H1 (cell line): ENCODE results near the gene PRTG. TPM values are rescaled to one million over a fixed set of nuclear protein-coding genes. Genes with fewer than 3 reads are reported as not detected.
"Not testable (repeated sequence)": the region's sequence is repeated elsewhere in the genome, so short reads cannot be mapped to it uniquely, and the experiment has no call there.

Experiments used
- CTCF ChIA-PET: fragments of 300-600 bp; sonication (Branson Sonifier 250); formaldehyde crosslinking; loops from one replicate; lab custom pipeline; 2021; ENCODE audit not compliant: partially characterized antibody; lab: Charles Lee
- POLR2A ChIA-PET: fragments of 300-600 bp; sonication (Branson Sonifier 250); formaldehyde crosslinking; loops from one replicate; lab custom pipeline; 2021; ENCODE audit warnings: inconsistent platforms; ENCODE audit not compliant: partially characterized antibody; lab: Charles Lee
- DNase-seq, 2 experiments: peaks; one replicate each; pipeline versions ENCODE4 v3.0.0 to v3.0.0-alpha.2; 2010 to 2022; ENCODE audit warnings: low spot score in 2 of 2, low read depth in 1 of 2, mixed read lengths in 1 of 2
- FAIRE-seq: peaks from 2 replicates; lab custom pipeline; 2011; peaks lifted over from hg19 to GRCh38; lab: Jason Lieb, UNC
- H2AFZ ChIP-seq: 2 replicates; pipeline ENCODE4 v1.8.1; 2012; ENCODE audit warnings: low read length, inconsistent platforms
- H2AK5ac ChIP-seq: 2 replicates; pipeline ENCODE4 v1.6.1; 2013; ENCODE audit warnings: low read depth, low read length
- H2BK120ac ChIP-seq: replicated peaks from 2 replicates; pipeline ENCODE3; 2013; ENCODE audit warnings: low read depth, low read length, inconsistent platforms
- H2BK12ac ChIP-seq: 2 replicates; pipeline ENCODE4 v1.6.1; 2013; ENCODE audit warnings: low read depth, low read length
- H2BK15ac ChIP-seq: 2 replicates; pipeline ENCODE4 v1.6.1; 2013; ENCODE audit warnings: low read length
- H2BK20ac ChIP-seq: 2 replicates; pipeline ENCODE4 v1.6.1; 2013; ENCODE audit warnings: low read length
- H2BK5ac ChIP-seq: 2 replicates; pipeline ENCODE4 v1.6.1; 2013; ENCODE audit warnings: low read depth, low read length
- H3K14ac ChIP-seq: 2 replicates; pipeline ENCODE4 v1.6.1; 2013; ENCODE audit warnings: inconsistent platforms; ENCODE audit not compliant: insufficient read length
- H3K18ac ChIP-seq: 2 replicates; pipeline ENCODE4 v1.6.1; 2013; ENCODE audit warnings: low read length; ENCODE audit errors: extremely low read depth
- H3K23ac ChIP-seq: 2 replicates; pipeline ENCODE4 v1.6.1; 2013; ENCODE audit warnings: inconsistent platforms; ENCODE audit not compliant: insufficient read length
- H3K23me2 ChIP-seq: 2 replicates; pipeline ENCODE4 v1.6.1; 2013; ENCODE audit warnings: low read depth, low read length
- H3K27ac ChIP-seq: 2 replicates; pipeline ENCODE4 v1.6.1; 2011; ENCODE audit warnings: low read depth, low read length, inconsistent platforms
- H3K27me3 ChIP-seq, 4 experiments: replicated peaks in 1 of 4; 1 replicate in 1 of 4; 2 replicates in 3 of 4; pipeline versions ENCODE4 v1.6.1 to v1.8.1; 2011 to 2013; ENCODE audit warnings: low read length in 3 of 4, mild to moderate bottlenecking in 3 of 4, inconsistent platforms in 2 of 4, mixed read lengths in 2 of 4, moderate library complexity in 1 of 4; ENCODE audit not compliant: control insufficient read depth in 3 of 4, insufficient read depth in 3 of 4; ENCODE audit errors: extremely low read depth in 1 of 4
- H3K36me3 ChIP-seq, 4 experiments: 2 replicates each; pipeline versions ENCODE4 v1.6.1 to v1.8.1; 2011 to 2013; ENCODE audit warnings: mild to moderate bottlenecking in 4 of 4, low read length in 3 of 4, moderate library complexity in 2 of 4, control low read depth in 1 of 4, inconsistent platforms in 1 of 4; ENCODE audit not compliant: insufficient read depth in 4 of 4, control insufficient read depth in 2 of 4
- H3K4ac ChIP-seq: replicated peaks from 2 replicates; pipeline ENCODE3; 2013; ENCODE audit warnings: low read length, low read depth, mixed read lengths, inconsistent platforms; ENCODE audit not compliant: insufficient read length
- H3K4me1 ChIP-seq, 4 experiments: replicated peaks in 1 of 4; 1 replicate in 1 of 4; 2 replicates in 3 of 4; pipeline versions ENCODE4 v1.6.1 to v1.8.1; 2011 to 2013; ENCODE audit warnings: low read length in 3 of 4, inconsistent platforms in 2 of 4, mixed read lengths in 1 of 4; ENCODE audit not compliant: insufficient read depth in 4 of 4, control insufficient read depth in 3 of 4
- H3K4me2 ChIP-seq, 2 experiments: 2 replicates each; pipeline versions ENCODE4 v1.6.1 to v1.8.1; 2011 to 2013; ENCODE audit warnings: low read depth in 2 of 2, low read length in 2 of 2, control low read depth in 1 of 2, inconsistent platforms in 1 of 2, mild to moderate bottlenecking in 1 of 2; ENCODE audit not compliant: insufficient read depth in 1 of 2
- H3K4me3 ChIP-seq, 4 experiments: fragments of 200-600, 300-600 bp in 1 of 4; sonication (generic), shearing (Covaris generic), sonication (Bioruptor Twin) in 1 of 4; 2 replicates each; pipeline versions ENCODE4 v1.5.1 to v1.8.1; 2011 to 2016; ENCODE audit warnings: low read length in 4 of 4, low read depth in 3 of 4, control low read depth in 2 of 4, inconsistent platforms in 2 of 4, mild to moderate bottlenecking in 2 of 4, mixed read lengths in 1 of 4, moderate library complexity in 1 of 4; ENCODE audit not compliant: insufficient read depth in 2 of 4; ENCODE audit errors: extremely low read depth in 1 of 4
- H3K56ac ChIP-seq: replicated peaks from 2 replicates; pipeline ENCODE3; 2013; ENCODE audit warnings: low read depth, mild to moderate bottlenecking, mixed read lengths, low read length, inconsistent platforms; ENCODE audit not compliant: insufficient read length
- H3K79me1 ChIP-seq: 2 replicates; pipeline ENCODE4 v1.6.1; 2013; ENCODE audit warnings: low read depth, low read length, control low read depth
- H3K79me2 ChIP-seq, 2 experiments: 2 replicates each; pipeline versions ENCODE4 v1.6.1 to v1.8.1; 2012 to 2013; ENCODE audit warnings: low read length in 2 of 2, mild to moderate bottlenecking in 2 of 2, inconsistent platforms in 1 of 2; ENCODE audit not compliant: insufficient read depth in 2 of 2, control insufficient read depth in 1 of 2
- H3K9ac ChIP-seq, 4 experiments: replicated peaks in 1 of 4; 1 replicate in 1 of 4; 2 replicates in 3 of 4; pipeline versions ENCODE4 v1.6.1 to v1.8.1; 2011 to 2013; ENCODE audit warnings: low read depth in 3 of 4, low read length in 3 of 4, control low read depth in 2 of 4, mild to moderate bottlenecking in 2 of 4, moderate library complexity in 2 of 4, inconsistent platforms in 1 of 4; ENCODE audit errors: extremely low read depth in 1 of 4
- H3K9me3 ChIP-seq, 2 experiments: 2 replicates each; pipeline versions ENCODE4 v1.6.1 to v1.8.1; 2012 to 2013; ENCODE audit warnings: mild to moderate bottlenecking in 2 of 2, moderate library complexity in 2 of 2, control low read depth in 1 of 2, inconsistent platforms in 1 of 2, low read depth in 1 of 2, low read length in 1 of 2, mixed read lengths in 1 of 2; ENCODE audit not compliant: insufficient read depth in 2 of 2
- H4K20me1 ChIP-seq, 2 experiments: replicated peaks in 1 of 2; 2 replicates each; pipeline versions ENCODE3 to v1.8.1; 2011 to 2013; ENCODE audit warnings: inconsistent platforms in 2 of 2, low read length in 2 of 2, mild to moderate bottlenecking in 1 of 2; ENCODE audit not compliant: insufficient read depth in 2 of 2, control insufficient read depth in 1 of 2
- H4K5ac ChIP-seq: 2 replicates; pipeline ENCODE4 v1.6.1; 2013; ENCODE audit warnings: low read length, low read depth, mixed read lengths, inconsistent platforms; ENCODE audit not compliant: insufficient read length
- H4K8ac ChIP-seq: 2 replicates; pipeline ENCODE4 v1.8.0; 2013; ENCODE audit warnings: mild to moderate bottlenecking, moderate library complexity, low read length, inconsistent platforms; ENCODE audit not compliant: insufficient read depth; ENCODE audit errors: extremely low read depth
- H4K91ac ChIP-seq: replicated peaks from 2 replicates; pipeline ENCODE3; 2013; ENCODE audit warnings: low read length, mixed read lengths, inconsistent platforms; ENCODE audit not compliant: insufficient read length
- WGBS, 2 experiments: shearing (Covaris generic) in 1 of 2; methylation state at CpG; one replicate each; pipeline versions ENCODE4 v1.1.6 to v1.1.7; 2013 to 2015; ENCODE audit warnings: low lambda C conversion rate in 2 of 2, mixed read lengths in 2 of 2, inconsistent platforms in 1 of 2, low coverage in 1 of 2, missing lambda C conversion rate in 1 of 2; ENCODE audit not compliant: insufficient replicate concordance in 2 of 2, insufficient coverage in 1 of 2, insufficient read length in 1 of 2; ENCODE audit errors: extremely low coverage in 1 of 2, missing lambda C conversion rate in 1 of 2; 5-methylcytosine and 5-hydroxymethylcytosine counted together
- polyA plus RNA-seq, 7 experiments: library from polyadenylated mRNA; depleted of rRNA in 3 of 7; stranded (reverse) in 5 of 7; unstranded in 2 of 7; fragments of >200 nt in 5 of 7; fragments of 200-250 nt in 2 of 7; gene quantifications; 1 replicate in 5 of 7; 2 replicates in 1 of 7; 4 replicates in 1 of 7; pipeline versions ENCODE4 v1.2.1 to v1.2.3, GENCODE V29; 2011 to 2013; ENCODE audit warnings: missing spikeins in 2 of 7, mixed read lengths in 2 of 7
- total RNA-seq: library from RNA; stranded (reverse); fragmentation: NEBNext Ultra II Directional; extraction: Animal tissue kit (Norgen Biotek cat#: 25700); gene quantifications from 2 replicates; pipeline ENCODE4 v1.2.1, GENCODE V29; 2021

PRTG gene
- total and polyA plus RNA-seq, 2 of the 8 experiments (the other 6 are each of a cell fraction or from before 2014, with no cell fraction given), result 3.1 to 3.2 TPM

DNA sequence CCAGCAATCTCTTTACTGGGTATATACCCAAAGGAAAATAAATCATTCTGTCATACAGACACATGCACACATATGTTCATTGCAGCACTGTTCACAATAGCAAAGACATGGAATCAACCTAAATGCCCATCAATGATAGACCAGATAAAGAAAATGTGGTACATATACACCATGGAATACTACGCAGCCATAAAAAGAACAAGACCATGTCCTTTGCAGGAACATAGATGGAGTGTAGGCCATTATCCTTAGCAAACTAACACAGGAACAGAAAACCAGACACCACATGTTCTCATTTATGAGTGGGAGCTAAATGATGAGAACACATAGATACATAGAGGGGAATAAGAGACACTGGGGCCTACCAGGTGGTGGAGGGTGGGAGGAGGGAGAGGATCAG, 149.9 kb downstream of the PRTG start:
- not testable (repeated sequence) for H3K4me1 ChIP-seq, H3K27ac ChIP-seq, H3K23ac ChIP-seq, H2AK5ac ChIP-seq, H3K23me2 ChIP-seq, H3K9me3 ChIP-seq, H3K14ac ChIP-seq, H4K20me1 ChIP-seq, H3K79me1 ChIP-seq, H3K79me2 ChIP-seq, H3K36me3 ChIP-seq, FAIRE-seq, H4K91ac ChIP-seq, H3K18ac ChIP-seq, H2BK15ac ChIP-seq, H2BK120ac ChIP-seq, H3K56ac ChIP-seq, H4K8ac ChIP-seq, H2BK20ac ChIP-seq, H3K4ac ChIP-seq, H4K5ac ChIP-seq, DNase-seq, H3K9ac ChIP-seq, H2BK5ac ChIP-seq, H3K4me2 ChIP-seq, H3K4me3 ChIP-seq, H2BK12ac ChIP-seq, H2AFZ ChIP-seq
- CTCF ChIA-PET, result interaction anchor here (1.1 to 1.5 kb wide), 2 partner anchors 67 to 304 kb away, joined by 4 read pairs; no protein-coding TSS in a partner anchor
- WGBS, 2 experiments, result 100% methylated on average over 1 of the region's 1 CpG; no CpG with 5 or more reads in 1 of the 2 experiments
- POLR2A ChIA-PET, result interaction anchor here (0.7 kb wide), 1 partner anchor 79 kb away, joined by 3 read pairs; no protein-coding TSS in a partner anchor
- H3K27me3 ChIP-seq, result peaks cover 7 to 16% (median 12%) of the 10 kb centered on the region in 4 experiments
